Germinal center (tissue), 1 donor: Measurements from ENCODE around the gene LUC7L.
A peak's percentile ranks its signal among the peaks of the same experiment; 100 is the strongest.
"Not testable (repeated sequence)": the region's sequence is repeated elsewhere in the genome, so short reads cannot be mapped to it uniquely, and the experiment has no call there.

Experiments used
- DNase-seq: peaks from one replicate; pipeline ENCODE4 v3.0.0; 2012; ENCODE audit warnings: mixed read lengths, low spot score

LUC7L gene

GRCh38 chr16:180101-180675 lies 49.1 kb downstream of the LUC7L start, which contains the start of gene HBQ1:
TSS of gene HBQ1 (plus strand) at chr16:180459. CDS start at chr16:180487, 28 bp downstream.
- peak; percentile 72 for DNase-seq

- DNase-seq: no peak
These were observed 49.8 kb downstream of the LUC7L start for GRCh38 chr16:179211-180092.

- no peak for DNase-seq
These were observed 50.6 kb downstream of the LUC7L start for GRCh38 chr16:178668-179015.

GRCh38 chr16:177981-178667 lies 51.1 kb downstream of the LUC7L start:
- no peak for DNase-seq

- DNase-seq: no peak
These were observed 51.8 kb downstream of the LUC7L start for GRCh38 chr16:177394-177822.

- not testable (repeated sequence) for DNase-seq
These were observed 52.5 kb downstream of the LUC7L start, which contains the start of gene HBA1 for GRCh38 chr16:176477-177382. TSS of gene HBA1 (plus strand) at chr16:176680. CDS start at chr16:176717, 37 bp downstream.

- not testable (repeated sequence) for DNase-seq
These were observed 53.2 kb downstream of the LUC7L start for GRCh38 chr16:176006-176405.

GRCh38 chr16:175011-175949 lies 54.0 kb downstream of the LUC7L start:
- DNase-seq: no peak

- not testable (repeated sequence) for DNase-seq
These were observed 55.1 kb downstream of the LUC7L start for GRCh38 chr16:173928-174769.

GRCh38 chr16:173211-173854 lies 55.9 kb downstream of the LUC7L start:
- not testable (repeated sequence) for DNase-seq

GRCh38 chr16:172374-172941 lies 56.8 kb downstream of the LUC7L start, which contains the start of gene HBA2:
TSS of gene HBA2 (plus strand) at chr16:172876. CDS start at chr16:172913, 37 bp downstream.
- DNase-seq: not testable (repeated sequence)

GRCh38 chr16:170788-171187 lies 58.5 kb downstream of the LUC7L start:
- no peak for DNase-seq

GRCh38 chr16:170088-170507 lies 59.2 kb downstream of the LUC7L start:
- not testable (repeated sequence) for DNase-seq

GRCh38 chr16:169014-169413 lies 60.2 kb downstream of the LUC7L start:
- DNase-seq: no peak

GRCh38 chr16:168424-168823 lies 60.8 kb downstream of the LUC7L start:
- no peak for DNase-seq

- no peak for DNase-seq
These were observed 62.0 kb downstream of the LUC7L start for GRCh38 chr16:167122-167690.

GRCh38 chr16:166375-167121 lies 62.7 kb downstream of the LUC7L start:
- DNase-seq: no peak
